AG08395 (cell line): ENCODE results near the gene CTNND2.

Source experiments
- DNase-seq: peaks from one replicate; pipeline ENCODE4 v3.0.0; 2012; ENCODE audit warnings: mixed read lengths, low spot score

The CTNND2 gene

DNA sequence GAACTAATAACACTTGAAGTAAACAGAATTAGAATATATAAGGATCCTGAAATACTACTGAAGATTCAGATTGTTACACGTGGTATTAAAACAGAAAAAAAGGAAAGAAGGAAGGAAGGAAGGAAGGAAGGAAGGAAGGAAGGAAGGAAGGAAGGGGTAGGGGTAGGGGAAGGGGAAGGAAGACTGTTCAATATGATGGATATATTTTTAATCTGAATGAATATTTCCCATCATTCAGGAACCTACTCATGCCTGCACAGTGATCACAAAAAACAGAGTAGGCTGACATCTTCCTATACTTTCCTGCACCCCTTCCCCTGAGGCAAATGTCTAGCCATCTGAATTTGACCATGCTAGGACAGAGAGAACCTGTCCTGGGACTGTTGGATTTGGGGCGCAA lies 133.9 kb downstream of the CTNND2 start:
- DNase-seq: no peak

DNA sequence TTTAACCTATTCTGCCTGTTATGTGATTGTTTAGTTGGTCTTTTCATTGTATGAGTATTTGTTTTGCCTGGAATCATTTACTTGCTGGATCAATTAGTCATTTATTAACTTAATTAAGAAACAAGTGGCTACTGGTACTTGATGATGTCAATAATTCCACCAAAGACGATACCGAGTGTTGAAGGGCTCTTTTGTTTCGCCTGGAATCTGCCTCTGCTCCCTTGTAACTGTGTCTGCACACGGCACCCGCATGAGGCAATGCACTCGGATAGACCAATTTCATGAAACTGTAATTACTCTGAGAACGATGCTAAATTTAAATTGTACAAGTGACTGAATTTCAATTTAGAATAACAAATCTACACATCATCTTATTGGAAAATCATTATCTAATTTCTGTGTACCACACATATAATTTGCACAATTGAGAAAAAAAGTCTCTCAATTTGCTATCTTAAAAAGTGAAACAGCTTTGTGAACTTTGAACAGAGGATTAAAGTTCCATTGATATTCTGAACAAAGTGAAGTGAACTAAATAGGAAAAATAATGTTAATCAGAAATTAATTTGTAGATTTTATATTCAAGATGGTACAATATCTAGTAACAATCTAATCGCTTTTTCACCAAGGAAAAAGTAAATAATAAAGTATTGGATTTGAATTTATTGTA lies 143.2 kb downstream of the CTNND2 start:
- DNase-seq: no peak

DNA sequence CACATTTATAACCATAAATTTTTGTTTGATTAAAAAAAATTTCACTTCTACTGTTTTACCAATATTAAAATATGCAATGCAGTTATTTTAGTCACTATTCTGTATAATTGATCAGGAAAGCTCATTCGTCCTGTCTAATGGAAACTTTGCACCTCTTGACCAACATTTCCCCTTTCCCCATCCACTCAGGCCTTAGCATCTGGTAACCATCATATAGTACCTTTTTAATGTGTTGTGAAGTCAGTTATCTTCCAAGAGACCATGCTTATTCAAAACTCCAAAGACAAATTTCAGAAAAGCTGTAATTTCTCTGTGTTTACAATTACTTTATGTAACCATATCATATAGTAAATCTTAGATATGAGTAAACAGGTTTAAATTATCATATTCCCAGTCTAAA lies 145.9 kb downstream of the CTNND2 start:
- DNase-seq: no peak

DNA sequence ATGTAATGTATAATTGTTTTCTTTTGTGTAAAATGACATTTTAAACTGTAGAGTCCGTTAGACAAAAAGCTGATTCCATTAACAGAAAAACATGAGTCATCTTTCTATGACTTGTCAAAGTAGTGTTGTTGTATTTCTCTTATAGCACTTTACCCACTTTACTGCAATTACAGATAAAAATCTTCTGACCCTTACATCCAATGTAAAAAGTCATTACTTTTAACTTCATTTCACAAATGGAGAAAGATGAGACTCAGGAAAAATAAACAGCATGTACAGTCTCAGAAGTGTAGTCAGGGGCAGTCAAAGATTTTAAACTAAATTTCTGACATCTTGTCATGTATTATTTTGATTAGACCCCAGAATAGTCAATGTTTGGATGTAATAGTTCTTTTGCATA lies 146.6 kb downstream of the CTNND2 start:
- no peak for DNase-seq

DNA sequence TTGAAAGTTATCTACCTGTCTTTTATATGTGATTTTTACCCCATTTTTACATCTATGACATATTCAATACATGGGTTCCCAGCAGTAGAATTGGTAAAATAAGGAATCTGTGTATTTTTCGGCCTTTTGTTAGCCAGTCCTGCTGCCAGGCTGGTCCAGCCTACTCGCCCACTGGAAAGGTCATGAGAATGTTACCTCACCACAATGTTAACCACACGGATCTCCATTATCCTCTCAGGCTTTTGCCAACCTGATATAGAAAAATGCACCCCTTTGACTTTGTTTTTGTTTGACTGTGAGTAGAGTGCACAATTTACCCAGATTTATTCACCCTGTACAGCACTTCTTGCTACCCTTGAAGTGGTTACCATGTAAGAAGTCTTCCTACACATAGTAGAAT lies 167.2 kb downstream of the CTNND2 start:
- DNase-seq: no peak

DNA sequence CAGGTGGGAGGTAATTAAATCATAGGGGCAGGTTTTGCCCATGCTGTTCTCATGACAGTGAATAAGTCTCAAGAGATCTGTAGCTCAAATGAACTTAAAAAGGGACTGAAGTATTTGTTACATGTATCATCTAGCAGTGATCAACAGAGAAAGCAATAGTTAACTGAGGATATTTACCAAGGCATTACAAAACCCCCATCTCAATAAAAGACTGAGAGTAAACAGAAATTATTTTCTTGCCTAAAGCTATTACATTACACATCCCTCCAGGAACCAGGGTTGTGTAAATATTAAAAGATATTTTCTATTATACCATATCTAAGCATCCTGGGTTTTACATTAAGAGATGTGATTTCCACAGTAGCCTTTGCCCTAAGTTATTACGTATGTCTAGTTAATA lies 169.9 kb downstream of the CTNND2 start:
- no peak for DNase-seq

DNA sequence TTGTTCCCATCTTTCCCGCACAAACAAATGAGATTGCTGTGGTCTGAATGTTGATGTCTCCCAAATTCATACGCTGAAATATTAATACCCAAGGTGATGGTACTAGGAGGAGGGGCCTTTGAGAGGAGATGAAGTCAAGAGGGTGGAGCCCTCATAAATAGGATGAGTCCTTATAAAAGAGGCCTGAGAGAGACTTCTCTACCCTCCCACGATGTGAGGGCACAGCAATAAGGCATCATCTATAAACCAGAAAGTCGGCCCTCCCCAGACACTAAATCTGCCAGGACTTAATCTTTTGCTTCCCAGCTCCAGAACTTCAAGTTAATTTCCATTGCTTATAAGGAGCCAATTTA lies 170.4 kb downstream of the CTNND2 start:
- DNase-seq: no peak

DNA sequence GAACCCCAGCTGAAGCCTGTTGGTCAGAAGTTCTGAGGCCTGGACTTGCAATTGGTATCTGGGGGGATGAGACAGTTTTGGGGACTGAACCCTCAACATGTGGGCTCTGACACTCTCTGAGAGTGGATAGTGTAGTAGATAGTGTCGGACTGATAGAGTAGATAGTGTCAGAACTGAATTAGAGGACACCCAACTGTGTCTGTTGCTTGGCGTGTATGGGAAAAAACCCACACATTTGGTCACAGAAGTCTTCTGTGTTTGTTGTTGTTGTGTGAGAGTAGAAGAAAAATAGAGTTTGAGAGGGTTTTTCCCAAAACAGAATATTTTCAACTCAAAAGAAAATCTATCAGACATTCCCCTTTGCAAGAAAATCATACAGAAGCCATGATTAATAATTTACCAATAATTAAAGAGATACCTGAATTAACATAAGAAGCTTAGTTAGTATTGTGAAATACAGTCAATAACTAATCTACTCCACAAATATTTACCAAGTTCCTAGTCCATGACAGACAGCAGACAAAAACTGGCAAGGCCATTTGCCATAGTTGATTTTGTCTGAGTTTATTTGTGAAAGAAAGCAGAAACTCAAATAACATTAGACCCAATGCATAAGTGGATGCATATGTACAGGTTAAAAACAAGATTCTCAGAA lies 170.9 kb downstream of the CTNND2 start:
- no peak for DNase-seq

DNA sequence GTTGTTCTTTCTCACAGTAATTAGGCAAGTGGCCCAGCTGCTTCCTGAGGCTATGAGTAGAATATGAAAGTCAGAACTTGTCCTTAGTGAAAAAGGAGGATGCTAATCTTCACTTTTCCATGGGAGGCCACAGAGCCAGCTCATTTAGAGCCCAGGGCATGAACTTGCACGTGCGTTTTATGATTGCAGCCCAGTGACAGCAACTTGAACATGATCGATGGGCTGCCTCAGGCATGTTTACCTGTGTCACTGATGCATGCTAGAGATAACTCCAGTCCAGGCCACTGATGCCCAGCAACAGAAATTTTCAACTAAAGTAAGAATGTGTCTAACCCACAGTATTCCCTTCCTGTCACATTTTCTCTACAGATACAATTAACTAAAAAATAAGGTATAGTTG lies 179.3 kb downstream of the CTNND2 start:
- DNase-seq: no peak

DNA sequence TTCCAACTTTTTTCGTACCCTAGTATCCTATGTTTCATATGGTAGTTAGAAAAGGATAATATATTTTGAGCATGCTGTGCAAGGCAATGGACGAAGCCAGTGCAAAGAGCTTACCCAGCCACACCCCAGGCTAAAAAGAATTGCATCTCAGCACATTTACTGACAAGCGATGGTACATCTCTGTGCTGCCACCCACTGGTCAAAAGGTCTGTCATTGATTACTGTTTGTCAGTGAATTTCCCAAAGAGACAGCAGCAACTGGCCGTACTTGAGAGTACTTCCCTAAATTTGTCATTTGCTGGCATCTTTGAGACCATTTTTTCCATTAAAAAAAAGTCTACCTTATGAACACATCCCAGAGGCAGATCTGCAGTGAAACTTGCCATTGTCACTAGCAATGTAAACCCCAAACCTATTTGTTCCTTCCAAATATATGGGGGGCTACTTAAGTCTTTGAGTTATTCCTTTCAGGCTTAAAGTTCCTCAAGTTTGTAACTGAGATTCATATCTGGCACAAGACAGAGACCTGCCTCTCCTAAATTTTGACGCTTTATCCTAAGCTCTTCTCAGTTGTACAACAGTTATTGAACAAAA lies 184.3 kb downstream of the CTNND2 start:
- DNase-seq: no peak

DNA sequence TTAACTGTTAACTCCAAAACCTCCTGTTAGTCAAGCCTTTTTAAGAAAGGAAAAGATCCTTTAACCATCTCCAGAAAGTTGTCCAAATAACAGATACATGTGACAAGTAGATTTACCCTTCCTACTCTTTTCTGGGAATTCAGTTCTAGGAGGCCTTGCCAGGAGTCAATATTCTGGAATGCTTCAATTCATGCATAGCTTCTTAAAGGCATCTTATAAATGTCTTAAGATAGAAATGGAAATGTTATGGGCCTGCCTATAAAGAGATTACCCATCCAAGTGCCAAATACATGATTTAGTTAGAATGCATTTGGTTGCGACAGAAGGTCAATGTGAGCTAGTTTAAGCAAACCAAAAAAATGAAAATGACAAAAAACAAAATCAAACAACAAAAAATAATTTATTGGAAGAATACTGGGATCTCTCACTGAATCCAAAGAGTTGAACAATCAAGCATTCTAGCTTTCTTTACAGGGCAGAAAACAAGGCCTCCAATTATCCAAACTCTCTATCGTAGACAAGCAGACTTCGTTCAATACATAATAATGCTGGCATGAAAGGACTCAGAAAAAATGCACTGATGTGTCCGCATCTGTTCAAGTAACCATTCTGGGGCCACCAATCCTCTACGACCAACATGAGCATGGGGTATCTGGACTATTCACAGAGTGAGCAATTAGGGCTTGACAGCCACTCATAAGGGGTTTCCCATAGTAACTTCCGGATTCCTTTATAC lies 188.6 kb downstream of the CTNND2 start:
- DNase-seq: no peak

DNA sequence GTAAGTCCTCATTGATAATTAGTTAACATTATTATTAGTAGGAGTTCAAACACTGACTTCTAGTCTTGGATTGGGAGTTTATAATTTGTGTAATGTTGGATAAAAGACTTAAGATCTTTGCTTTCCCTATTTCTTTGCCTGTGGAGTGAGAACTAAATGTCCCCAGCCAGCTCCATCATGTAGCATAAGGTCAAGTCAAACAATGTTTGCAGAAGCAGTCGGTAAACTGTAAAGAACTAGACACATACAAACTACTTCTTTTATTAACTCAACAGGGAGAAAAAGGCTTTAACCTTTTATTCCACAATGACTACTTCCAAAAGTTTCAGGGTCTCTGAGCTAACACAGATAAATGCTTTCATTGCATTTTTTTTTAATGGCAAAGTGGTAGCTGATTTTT lies 192.3 kb downstream of the CTNND2 start:
- DNase-seq: no peak

DNA sequence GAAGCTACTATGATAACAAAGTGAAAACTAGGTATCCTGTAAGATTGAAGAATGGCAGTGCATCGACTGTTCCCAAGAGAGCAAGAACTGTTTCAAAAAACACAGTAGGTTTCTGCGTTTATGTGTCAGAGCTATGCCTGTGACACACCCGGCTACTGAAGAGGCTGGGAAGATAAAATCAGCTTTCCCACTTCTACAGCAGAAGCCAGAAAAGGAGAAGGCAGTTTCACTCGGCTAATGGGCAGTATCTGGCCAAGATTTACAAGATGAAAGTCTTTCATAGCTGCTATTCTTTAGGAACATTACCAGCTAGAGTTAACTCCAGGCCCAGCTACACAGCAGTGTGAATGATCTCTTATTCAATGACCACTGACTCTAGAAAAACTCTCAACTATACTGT lies 195.2 kb downstream of the CTNND2 start:
- DNase-seq: no peak

DNA sequence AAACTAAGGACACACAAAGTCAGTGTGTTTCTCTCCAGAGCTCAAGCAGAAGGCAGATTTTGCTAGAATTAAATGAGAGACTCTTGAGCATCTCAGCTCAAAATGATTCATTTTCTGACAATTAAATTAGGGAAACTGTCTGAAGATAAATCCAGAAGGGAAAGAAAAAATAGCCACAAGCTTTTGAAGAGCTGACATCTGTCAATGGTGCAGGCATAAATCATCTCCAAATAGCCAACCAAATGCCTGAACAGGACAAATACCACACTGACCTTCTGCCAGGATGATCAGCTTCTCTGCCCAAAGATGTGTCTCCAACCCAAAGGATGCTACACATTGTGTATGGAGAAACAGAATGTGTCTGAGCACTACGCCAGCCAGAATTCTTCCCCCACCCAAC lies 199.3 kb downstream of the CTNND2 start:
- DNase-seq: no peak

DNA sequence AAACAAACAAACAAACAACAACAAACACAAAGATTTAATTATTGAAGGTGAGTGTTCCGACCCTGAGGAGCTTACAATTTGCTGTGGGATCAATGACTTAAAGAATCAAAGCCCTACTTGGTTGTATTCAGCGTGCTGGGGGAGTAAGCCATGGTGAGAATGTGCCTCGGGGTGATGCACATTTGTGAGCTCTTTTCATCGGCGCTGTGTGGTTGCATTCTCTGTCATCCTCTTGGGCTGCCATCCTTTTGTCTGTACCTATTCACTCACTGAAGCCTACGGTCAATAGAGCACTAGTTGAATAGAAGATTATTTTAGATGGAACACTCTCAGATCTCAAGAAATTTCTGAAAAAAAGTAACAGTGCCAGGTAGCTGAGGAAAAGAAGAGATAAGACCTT lies 203.9 kb downstream of the CTNND2 start:
- no peak for DNase-seq

DNA sequence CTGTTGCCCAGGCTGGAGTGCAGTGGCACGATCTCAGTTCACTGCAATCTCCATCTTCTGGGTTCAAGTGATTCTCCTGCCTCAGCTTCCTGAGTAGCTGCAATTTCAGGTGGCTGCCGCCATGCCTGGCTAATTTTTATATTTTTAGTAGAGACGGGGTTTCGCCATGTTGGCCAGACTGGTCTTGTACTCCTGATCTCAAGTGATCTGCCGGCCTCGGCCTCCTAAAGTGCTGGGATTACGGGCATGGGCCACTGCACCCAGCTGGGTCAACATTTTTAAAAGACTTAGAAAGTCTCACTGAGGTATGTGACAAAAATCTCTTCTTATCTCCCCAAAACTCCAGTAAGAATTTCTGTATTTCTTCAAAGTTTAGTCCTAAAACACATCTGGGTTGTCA lies 211.6 kb downstream of the CTNND2 start:
- no peak for DNase-seq

DNA sequence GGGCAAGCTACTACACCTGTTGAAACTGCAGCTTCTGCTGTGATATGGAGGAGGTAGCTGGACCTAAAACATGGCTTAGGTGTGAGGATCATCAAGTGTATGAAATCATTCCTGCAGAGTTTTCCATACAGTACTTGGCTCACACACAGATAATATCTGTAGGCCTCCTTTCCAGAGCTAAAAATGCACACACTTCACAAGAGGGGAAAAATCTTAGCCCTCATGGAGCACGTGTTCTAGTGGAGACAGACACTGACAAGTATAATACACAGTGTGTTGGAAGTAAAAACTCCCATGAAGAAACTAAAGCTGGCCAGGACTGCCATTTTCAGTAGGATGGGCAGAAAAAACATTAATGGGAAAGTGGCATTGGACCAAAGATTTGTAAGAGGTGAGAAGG lies 216.7 kb downstream of the CTNND2 start:
- DNase-seq: no peak

DNA sequence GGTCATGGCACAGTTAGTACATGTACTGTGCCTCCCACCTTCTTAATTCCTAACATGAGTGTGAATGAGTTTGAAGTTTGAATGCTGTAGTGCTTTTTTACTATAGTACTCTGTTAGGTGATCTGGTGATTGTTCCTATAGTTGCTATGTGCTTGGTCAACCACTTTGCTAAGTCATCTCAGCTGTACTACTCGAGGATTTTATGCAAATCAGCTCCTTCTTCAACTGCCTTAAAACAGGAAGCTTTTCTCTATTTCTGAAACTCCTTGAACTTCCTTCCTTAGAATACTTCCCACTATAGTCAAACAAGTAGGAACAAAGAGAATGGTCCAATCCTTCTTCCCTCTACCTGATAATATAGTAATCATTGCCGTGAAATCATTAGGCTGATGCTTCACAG lies 219.6 kb downstream of the CTNND2 start:
- DNase-seq: no peak

DNA sequence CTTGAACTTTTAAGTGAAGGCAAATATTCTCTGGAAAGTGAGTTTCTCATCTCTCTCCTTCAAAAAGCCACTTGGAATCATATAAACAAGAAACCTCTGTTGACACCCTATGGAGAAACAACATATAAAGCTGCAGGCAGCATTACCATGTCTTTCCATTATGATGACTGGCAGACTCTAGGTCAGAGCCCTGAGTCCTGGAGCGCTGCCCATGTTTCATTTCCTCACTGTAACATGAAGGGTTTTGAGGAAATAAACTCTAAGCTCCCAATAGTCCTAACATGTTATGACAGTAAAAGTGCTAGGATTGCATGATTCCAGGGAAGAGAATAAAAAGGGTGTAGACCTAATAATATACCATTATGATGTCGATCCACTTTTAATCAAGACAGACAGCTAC lies 220.6 kb downstream of the CTNND2 start:
- no peak for DNase-seq

DNA sequence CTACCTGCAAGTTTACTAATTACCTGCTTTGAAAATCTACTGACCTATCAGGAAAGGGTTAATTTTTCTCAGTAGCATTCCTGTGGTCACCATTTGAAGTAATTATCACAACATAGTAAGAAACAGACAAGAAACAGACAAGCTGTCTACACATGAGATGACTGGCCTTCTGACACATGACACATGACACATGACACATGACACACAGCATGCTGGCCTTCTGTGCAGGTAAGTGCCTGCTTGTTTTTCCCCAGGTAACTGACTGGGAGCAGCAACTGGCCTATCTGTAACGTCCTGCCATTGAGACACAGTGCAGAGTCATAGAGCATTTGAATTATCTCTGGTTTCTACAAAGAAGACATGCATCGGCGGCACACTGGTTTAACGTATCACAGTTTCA lies 222.4 kb downstream of the CTNND2 start:
- no peak for DNase-seq

DNA sequence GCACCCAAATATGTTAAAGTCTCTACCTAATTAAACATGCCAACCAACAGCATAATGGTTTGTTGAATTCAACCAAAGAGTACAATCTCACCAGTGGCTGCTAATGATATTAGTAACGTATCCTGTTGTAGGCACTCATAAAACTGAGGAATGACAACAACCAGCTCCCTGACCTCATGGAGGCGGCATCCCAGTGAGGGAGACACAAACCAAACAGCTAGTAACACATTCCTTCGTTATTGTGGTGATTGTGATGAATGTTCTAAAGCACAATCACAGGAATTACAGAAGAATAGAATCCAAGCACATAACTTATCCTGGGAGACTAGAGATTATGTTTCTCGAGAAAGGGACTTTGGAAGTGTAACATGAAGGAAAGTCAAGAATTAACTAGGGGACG lies 224.6 kb downstream of the CTNND2 start:
- DNase-seq: no peak

DNA sequence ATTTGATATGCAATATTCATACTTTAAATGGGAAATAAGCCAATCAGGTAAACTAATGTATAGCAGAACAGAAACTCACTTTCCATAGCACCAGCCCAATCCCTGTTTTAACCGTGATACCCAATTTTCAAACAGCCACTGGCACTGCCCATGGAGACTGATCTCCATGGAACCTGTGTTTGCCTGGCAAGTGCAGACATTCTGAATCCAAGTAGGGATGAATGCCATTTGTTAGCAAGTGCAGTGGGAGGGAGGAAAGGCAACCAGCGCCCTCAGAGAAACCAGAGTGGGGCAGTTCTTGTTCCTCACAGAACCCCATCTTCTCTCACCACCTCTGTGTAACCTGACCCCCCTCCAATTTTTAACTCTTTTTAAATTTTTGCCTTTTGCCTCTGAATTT lies 229.1 kb downstream of the CTNND2 start:
- no peak for DNase-seq

DNA sequence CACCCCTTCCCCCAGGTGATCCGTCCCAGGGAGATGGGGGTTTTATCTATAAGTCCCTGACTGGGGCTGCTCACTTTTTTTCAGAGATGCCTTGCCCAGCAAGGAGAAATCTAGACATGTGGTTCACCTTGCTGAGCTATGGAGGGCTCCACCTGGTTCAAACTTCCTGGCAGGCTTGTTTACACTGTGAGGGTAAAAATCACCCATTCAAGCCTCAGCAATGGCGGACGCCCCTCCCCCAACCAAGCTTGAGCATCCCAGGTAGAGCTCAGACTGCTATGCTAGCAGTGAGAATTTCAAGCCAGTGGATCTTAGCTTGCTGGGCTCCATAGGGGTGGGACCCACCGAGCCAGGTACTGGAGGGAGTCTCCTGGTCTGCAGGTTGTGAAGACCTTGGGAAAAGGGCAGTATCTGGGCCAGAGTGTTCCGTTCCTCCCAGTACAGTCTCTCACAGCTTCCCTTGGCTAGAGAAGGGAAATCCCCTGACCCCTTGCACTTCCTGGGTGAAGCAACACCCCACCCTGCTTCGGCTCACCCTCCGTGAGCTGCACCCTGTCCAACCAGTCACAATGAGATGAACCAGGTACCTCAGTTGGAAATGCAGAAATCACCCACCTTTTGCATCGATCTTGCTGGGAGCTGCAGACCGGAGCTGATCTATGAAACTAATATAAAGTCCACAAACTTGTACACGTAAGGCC lies 231.7 kb downstream of the CTNND2 start:
- DNase-seq: no peak
